Fibroblast of the aortic adventitia (primary cell): ENCODE measurements around the gene TNFRSF19. TPM values are rescaled to one million over a fixed set of nuclear protein-coding genes. Genes with fewer than 3 reads are reported as not detected.
A peak's percentile ranks its signal among the peaks of the same experiment; 100 is the strongest.

ENCODE experiments used
- DNase-seq: peaks from one replicate; pipeline ENCODE4 v3.0.0-alpha.2; 2010; ENCODE audit warnings: low read depth
- H3K4me3 ChIP-seq: 2 replicates; pipeline ENCODE4 v1.5.1; 2011; ENCODE audit warnings: low read depth, mild to moderate bottlenecking, control low read depth, low read length, moderate library complexity
- total RNA-seq: library from RNA; depleted of rRNA; stranded (reverse); fragments of >200 nt; gene quantifications from 2 replicates; pipeline ENCODE4 v1.2.3, GENCODE V29; 2012; ENCODE audit warnings: low replicate concordance
- TF ChIP-seq, protein P1 (sequence below): IDR thresholded peaks from 2 replicates; pipeline ENCODE4 v1.5.1; 2011; ENCODE audit warnings: mild to moderate bottlenecking, low read length, control low read depth, inconsistent platforms; ENCODE audit not compliant: insufficient read depth

The TNFRSF19 gene
- total RNA-seq, 1 donor, result 7.3 TPM

DNA sequence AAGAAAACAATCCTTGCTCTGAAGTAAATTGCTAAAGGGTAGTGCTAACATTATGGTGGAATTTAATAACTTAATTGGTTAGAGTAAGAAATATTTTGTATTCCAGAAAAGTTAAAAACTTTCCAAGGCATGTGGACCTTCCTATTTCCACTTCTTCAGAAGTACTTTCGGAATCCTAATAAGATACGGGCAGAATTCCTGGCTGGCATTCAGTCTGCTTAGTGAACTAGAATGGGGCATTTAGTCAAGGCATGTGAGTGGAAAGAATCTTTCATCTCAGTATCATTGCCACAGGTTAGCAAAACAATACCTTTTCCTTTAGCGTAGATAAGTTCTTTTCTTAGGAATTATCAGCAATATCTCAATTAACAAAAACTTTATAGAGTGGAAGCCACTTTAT is 85.1 kb downstream of the TNFRSF19 start:
- DNase-seq, result no peak
- H3K4me3 ChIP-seq, result no peak overlapping the region
- TF ChIP-seq, protein P1, sequence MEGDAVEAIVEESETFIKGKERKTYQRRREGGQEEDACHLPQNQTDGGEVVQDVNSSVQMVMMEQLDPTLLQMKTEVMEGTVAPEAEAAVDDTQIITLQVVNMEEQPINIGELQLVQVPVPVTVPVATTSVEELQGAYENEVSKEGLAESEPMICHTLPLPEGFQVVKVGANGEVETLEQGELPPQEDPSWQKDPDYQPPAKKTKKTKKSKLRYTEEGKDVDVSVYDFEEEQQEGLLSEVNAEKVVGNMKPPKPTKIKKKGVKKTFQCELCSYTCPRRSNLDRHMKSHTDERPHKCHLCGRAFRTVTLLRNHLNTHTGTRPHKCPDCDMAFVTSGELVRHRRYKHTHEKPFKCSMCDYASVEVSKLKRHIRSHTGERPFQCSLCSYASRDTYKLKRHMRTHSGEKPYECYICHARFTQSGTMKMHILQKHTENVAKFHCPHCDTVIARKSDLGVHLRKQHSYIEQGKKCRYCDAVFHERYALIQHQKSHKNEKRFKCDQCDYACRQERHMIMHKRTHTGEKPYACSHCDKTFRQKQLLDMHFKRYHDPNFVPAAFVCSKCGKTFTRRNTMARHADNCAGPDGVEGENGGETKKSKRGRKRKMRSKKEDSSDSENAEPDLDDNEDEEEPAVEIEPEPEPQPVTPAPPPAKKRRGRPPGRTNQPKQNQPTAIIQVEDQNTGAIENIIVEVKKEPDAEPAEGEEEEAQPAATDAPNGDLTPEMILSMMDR, result no peak

DNA sequence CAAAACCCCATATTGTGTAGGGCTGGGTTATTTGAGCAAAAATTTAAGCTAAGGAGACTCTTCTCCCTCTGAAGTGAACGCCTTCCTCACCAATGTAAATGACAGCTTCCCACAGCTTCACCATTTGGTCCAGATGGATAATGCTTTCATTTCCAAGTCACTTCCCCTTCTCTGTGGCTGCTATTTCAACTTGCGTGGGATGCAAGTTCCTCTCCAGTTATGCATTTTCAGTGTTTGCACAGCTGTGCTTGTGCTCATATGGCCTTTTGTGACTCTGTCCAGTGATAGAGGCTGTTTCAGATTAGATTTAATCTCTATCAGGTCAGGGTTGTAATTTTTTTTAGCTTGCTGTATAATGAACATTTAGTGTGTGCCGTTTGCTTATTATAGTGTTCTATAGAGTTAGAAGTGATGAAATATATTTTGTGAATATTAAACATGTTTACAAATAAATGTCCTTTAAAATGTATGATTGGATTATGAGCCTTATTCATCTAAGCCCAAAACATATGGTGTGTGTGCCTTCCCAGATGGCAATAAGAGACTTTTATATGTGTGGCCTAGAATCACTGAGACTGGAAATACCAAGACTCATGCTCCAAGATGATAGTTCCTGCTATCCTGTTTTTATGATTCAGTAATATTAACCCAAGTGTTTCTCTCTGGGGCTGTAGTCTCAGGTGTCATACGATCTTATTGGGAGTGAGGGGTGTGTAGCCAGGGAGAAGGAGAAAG is 86.6 kb downstream of the TNFRSF19 start:
- peak; percentile 57 for DNase-seq

DNA sequence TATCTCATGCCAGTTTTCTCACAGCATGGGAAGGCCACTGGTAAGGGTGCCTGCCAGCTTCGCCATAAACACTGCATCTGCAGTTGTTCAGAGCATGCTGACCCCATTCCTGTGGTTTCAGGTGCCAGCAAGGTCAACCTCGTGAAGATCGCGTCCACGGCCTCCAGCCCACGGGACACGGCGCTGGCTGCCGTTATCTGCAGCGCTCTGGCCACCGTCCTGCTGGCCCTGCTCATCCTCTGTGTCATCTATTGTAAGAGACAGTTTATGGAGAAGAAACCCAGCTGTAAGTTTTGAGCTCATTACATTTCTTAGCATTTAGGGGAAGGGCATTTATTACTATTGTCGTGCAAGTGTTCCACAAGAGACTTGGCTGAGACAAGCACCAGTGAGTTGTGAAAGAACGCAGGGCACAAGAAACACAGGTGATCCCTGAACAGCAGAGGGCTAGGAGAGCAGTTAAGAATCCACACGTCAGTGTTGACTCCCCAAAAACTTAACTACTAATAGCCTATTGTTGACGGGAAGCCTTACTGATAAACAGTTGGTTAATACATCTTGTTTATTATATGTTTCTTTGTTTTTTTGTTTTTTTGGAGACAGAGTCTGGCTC is 88.8 kb downstream of the TNFRSF19 start:
- TF ChIP-seq, protein P1, result no peak
- no peak overlapping the region for H3K4me3 ChIP-seq
- no peak for DNase-seq

More for the DNA sequence above, 86.6 kb downstream of the TNFRSF19 start:
- no peak overlapping the region for H3K4me3 ChIP-seq
- TF ChIP-seq, protein P1, result no peak

DNA sequence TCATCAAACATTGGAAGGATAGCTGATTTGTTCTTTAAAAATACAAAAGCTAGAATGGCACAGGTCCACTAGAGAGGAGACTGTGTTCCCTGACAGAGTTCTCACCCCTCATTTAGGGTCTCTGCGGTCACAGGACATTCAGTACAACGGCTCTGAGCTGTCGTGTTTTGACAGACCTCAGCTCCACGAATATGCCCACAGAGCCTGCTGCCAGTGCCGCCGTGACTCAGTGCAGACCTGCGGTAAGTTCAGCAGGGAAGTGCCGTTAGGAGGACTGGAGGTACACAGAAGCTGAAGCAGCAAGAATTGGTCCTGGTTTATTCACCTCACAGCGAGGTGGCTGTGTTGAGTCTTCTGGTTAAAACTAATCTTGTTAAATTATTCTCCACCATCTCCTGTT is 90.0 kb downstream of the TNFRSF19 start:
- TF ChIP-seq, protein P1, result no peak
- no peak for DNase-seq
- H3K4me3 ChIP-seq, result no peak overlapping the region

DNA sequence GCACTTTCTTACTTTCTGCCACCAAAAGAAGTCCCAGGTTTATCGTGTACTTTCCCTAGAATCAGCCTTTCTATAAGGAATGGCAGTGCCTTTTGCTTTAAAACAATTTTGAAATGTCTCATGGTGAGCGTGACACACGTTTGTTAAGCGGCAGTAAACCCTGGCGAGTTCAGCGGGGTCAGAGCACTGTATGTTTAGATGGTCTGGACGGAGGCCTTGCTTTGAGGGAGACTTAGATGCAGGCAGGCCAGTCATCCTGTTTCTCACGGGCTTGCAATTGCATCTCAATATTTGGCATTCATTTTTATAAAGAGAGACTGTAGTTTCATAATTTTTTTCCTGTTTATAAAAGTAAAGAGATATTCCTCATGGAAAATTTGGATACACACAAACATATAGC is 96.4 kb downstream of the TNFRSF19 start:
- TF ChIP-seq, protein P1, result no peak
- no peak overlapping the region for H3K4me3 ChIP-seq
- no peak for DNase-seq

DNA sequence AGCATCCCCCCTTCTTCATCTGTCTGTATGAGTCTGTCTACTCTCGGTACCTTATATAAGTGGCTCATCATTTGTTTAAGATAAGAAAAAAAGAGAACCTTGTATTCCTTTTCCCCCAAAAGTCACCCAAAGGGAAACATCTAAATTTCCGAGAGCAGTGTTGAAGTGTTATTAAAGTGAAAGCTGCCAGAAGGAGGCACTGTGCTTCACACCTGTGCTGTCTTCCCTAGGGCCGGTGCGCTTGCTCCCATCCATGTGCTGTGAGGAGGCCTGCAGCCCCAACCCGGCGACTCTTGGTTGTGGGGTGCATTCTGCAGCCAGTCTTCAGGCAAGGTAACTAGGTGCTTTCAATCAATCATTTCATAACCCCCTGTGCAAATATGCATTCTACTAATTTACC is 97.5 kb downstream of the TNFRSF19 start:
- DNase-seq, result no peak
- no peak overlapping the region for H3K4me3 ChIP-seq
- TF ChIP-seq, protein P1, result no peak
